ENCODE measurements around the gene XKR7.

XKR7 gene

GRCh38 chr20:31945785-31946184, 22.2 kb upstream of the XKR7 start:
- no peak for DNase-seq

GRCh38 chr20:31948008-31948407, 19.9 kb upstream of the XKR7 start:
- DNase-seq: no peak

GRCh38 chr20:31949877-31950646, 17.9 kb upstream of the XKR7 start:
- DNase-seq: no peak

- DNase-seq: no peak
These were observed 16.8 kb upstream of the XKR7 start for GRCh38 chr20:31951203-31951529.

- peak; percentile 99 for DNase-seq
These were observed 16.2 kb upstream of the XKR7 start, which contains the start of gene PDRG1 for GRCh38 chr20:31951530-31952453. Gene PDRG1, minus strand, starts transcription at chr20:31952046. Its CDS starts 85 bp downstream, at chr20:31951961.

GRCh38 chr20:31953556-31954148, 14.3 kb upstream of the XKR7 start:
- DNase-seq: no peak

GRCh38 chr20:31954500-31954899, 13.5 kb upstream of the XKR7 start:
- DNase-seq: no peak

GRCh38 chr20:31956556-31957526, 11.1 kb upstream of the XKR7 start:
- peak; percentile 82 for DNase-seq

- peak; percentile 90 for DNase-seq
These were observed 5.2 kb upstream of the XKR7 start for GRCh38 chr20:31962761-31963160.

- DNase-seq: no peak
These were observed 4.1 kb upstream of the XKR7 start for GRCh38 chr20:31963889-31964288.

GRCh38 chr20:31966991-31967655, 828 bp upstream of the XKR7 start:
- DNase-seq: no peak

- DNase-seq: no peak
These were observed 558 bp downstream of the XKR7 start for GRCh38 chr20:31968291-31969126.

GRCh38 chr20:31969991-31970390, 2.0 kb downstream of the XKR7 start:
- no peak for DNase-seq

- DNase-seq: no peak
These were observed 4.6 kb downstream of the XKR7 start for GRCh38 chr20:31972471-31973021.

- no peak for DNase-seq
These were observed 6.3 kb downstream of the XKR7 start for GRCh38 chr20:31974296-31974695.

GRCh38 chr20:31974951-31975487, 7.1 kb downstream of the XKR7 start:
- DNase-seq: peak; percentile 61

GRCh38 chr20:31975874-31976273, 7.9 kb downstream of the XKR7 start:
- no peak for DNase-seq

- DNase-seq: no peak
These were observed 9.1 kb downstream of the XKR7 start for GRCh38 chr20:31977080-31977479.

GRCh38 chr20:31979713-31980426, 11.9 kb downstream of the XKR7 start:
- DNase-seq: no peak

GRCh38 chr20:31981784-31982183, 13.8 kb downstream of the XKR7 start:
- no peak for DNase-seq

Measured in NCI-H2171 (cell line).